ENCODE data around the gene SLC39A9.
"Not testable (repeated sequence)": the region's sequence is repeated elsewhere in the genome, so short reads cannot be mapped to it uniquely, and the experiment has no call there.

The SLC39A9 gene

DNA sequence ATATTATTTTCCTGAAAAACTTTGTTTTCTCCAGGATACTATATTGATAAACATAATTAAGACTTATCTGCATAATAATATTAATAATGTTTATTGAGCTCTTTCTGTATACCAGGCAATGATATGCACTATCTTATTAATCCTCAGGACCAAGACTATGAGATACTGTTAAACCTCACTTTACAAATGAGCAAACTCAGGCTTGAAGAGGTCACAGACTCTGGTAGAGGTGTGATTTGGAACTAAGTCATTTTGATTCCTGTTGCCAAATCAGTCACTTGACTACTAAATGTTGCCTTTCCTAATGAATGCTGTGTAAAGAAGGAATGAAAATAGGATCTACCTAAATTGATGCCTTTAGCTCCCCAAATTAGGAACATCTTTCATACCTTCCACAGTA, 7.3 kb downstream of the SLC39A9 start:
- intact Hi-C loops (cut with DNase I), result no loop called here

DNA sequence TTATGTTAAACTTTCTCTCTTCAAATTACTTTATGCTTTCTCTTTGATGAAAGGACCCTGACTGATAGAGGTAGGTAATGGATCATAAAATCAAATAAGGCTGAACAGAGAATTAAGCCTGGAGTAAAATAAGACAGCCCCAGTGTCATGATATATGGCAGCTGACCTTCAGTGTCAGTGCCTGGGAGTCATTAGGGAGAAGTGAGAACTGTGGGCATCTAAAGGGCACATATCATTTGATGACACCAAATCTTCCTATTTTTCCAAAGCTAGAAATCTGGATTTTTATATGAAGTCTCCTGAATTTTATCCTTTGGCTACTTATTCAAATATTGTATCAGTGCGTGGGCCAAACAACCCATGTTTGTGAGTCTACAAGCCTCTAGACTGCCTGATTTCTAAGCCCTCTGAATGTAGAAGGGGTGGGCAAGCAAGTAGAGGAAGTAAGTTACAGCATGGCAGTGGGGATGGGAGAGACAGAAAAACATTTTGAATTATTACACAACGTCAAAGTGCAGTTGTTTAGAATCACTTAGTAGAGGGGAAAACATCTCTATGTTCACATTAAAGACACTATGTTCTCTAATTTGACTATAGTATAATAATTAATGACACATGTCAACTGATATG, 10.0 kb downstream of the SLC39A9 start:
- no peak for DNase-seq
- intact Hi-C loops (cut with DNase I), result no loop called here

More for the DNA sequence above, 7.3 kb downstream of the SLC39A9 start:
- no peak for DNase-seq

DNA sequence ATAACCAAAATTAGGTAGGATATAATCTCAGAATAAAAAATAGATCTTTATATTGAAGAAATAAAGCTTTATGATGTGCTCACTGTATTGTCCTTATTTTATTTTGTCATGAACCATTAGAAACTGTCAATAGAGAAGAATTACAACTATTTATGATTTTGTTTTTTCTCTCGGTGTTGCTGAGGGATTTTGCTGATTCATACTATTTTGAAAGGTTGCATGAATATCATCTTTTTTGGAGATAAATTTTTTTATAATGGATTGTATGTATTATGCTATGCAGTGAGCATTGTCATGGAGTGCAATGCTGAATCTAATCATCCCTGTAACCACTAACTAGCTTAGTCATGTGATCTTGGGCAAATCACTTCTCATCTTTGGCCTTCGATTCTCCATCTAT, 15.0 kb downstream of the SLC39A9 start:
- no peak for DNase-seq
- intact Hi-C loops (cut with DNase I), result no loop called here

DNA sequence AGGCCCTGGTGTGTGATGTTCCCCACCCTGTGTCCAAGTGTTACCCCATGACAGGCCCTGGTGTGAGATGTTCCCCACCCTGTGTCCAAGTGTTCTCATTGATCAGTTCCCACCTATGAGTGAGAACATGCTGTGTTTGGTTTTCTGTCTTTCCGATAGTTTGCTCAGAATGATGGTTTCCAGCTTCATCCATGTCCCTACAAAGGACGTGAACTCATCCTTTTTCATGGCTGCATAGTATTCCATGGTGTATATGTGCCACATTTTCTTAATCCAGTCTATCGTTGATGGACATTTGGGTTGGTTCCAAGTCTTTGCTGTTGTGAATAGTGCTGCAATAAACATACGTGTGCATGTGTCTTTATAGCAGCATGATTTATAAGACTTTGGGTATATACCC, 17.6 kb downstream of the SLC39A9 start:
- DNase-seq; intact Hi-C loops (cut with DNase I): not testable (repeated sequence)

DNA sequence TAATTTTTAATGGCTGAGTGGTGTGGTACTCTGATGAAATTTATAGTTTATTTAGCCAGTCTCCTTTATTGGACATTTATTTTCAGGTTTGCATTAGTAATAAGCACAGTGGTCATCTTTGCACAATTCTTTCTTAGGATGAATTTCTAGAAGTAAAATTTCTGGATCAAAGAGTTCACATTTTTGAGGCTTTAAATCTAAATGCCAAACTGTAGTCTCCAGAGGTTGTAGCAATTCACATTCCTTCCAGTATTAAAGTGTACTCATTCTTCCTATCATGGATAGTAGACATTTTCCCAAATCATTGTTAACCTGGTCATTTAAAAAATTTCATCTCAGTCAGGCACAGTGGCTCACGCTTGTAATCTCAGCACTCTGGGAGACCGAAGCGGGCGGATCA, 24.8 kb downstream of the SLC39A9 start:
- DNase-seq, result no peak
- intact Hi-C loops (cut with DNase I), result no loop called here

DNA sequence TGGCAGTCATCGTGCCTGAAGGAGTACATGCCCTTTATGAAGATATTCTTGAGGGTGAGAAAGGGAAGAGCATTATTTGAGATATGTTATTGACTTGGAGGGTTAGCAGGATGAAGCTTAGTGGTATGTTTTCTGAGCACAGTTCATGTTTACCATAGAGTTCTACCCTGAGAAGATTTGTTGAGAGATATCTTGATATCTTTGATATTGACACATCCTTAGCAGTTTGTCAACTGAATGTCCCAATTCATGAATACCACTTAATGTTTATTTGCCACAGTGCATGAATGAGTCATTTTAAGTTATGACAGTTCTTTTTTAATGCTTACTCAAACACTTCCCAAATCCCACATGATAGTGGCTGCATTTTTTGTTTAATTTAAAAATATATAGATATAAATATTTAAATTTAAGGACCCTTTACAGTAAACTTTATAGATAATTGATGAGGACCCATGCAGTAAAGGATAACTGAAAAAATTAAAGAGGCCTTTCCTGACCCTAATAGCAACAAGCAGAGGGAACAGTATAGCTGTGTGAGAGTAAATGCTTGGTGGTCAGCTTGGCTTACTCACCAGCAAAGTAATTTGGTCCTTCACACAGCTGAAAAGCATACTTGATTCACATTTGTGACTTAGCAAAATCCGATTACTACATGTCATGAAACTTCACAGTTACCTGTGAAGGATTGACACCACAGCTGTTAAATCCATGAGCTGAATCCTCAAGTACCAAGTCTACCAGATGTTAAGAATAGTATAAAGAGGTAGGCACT, 25.8 kb downstream of the SLC39A9 start:
- no peak for DNase-seq
- intact Hi-C loops (cut with DNase I), result no loop called here

DNA sequence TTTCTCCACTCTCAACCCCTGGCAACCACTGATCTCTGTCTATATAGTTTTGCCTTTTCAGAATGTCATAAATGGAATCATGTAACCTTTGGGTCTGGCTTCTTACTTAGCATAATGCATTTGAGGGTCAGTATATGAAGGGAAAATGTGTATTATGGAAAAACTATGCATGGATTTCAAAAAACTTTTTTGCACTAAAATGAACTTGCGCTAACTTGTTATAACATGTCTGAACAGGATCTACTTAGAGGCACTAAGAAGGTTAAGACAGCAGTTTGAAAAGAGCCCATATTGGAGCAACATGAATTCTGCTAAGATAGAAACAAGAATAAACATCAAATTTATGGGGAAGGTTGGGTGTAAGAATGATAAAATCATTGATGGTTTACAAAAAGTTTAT, 29.1 kb downstream of the SLC39A9 start:
- intact Hi-C loops (cut with DNase I), result no loop called here
- DNase-seq, result no peak

DNA sequence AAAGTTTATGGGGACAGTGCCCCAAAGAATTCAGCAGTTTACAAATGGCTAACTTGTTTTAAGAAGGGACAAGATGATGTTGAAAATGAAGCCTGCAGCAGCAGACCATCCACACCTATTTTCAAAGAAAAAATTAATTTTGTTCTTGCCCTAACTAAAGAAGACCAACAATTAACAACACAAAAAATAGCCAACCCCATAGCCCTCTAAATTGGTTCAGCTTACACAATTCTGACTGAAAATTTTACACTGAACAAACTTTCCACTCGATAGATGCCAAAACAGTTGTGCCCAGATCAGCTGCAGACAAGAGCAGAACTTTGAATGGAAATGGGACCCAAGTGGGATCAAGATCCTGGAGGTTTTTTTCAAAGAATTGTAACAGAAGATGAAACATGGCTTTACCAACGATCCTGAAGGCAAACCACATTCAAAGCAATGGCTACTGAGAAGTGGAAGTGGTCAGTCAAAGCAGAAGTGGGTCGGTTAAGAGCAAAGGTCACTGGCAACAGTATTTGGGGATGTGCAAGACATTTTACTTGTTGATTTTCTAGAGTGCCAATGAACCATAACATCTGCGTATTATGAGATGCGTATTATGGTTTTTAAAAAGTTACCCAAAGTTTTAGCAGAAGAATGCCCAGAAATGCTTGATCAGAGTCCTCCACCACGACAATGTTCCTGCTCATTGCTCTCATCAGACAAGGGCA, 30.0 kb downstream of the SLC39A9 start:
- intact Hi-C loops (cut with DNase I), result no loop called here
- DNase-seq, result peak in 2 of 42 donors; percentile 2 to 9

DNA sequence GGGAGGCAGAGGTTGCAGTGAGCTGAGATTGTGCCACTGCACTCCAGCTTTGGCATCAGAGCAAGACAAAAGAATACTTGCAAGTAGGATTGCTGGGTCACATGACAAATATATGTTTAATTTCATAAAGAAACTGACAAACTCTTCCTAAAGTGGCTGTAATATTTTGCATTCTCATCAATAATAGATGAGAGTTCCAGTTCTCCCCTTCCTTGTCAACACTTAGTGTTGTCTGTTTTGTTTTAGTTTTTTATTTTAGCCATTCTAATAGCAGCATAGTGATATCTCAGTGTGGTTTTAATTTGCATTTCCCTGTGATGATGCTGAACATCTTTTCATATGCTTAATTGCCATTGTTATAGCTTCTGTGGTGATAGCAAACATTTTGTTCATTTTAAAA, 31.2 kb downstream of the SLC39A9 start:
- no peak for DNase-seq
- intact Hi-C loops (cut with DNase I), result no loop called here

DNA sequence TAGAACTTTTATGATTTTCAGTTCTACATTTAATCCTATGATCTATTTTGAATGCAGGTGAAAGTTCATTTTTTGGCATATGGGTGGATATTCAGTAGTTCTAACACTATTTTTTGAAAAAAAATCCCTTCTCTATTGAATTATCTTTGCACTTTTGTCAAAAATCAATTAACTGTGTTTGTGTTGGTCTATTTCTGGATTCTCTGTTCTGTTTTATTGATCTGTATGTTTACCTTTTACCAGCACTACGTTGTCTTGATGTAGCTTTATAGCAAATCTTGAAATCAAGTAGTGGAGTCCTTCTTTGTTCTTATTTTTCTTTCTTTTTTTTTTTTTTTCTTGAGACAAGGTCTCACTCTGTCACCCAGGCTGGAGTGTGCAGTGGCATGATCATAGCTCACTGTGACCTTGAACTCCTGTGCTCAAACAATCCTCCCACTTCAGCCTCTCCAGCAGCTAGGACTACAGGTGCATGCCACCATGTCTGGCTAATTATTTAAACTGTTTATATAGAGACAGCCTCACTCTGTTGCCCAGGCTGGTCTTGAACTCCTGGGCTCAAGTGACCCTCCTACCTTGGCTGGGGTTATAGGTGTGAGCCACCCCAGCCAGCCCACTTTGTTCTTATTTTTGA, 31.9 kb downstream of the SLC39A9 start:
- no peak for DNase-seq
- intact Hi-C loops (cut with DNase I), result no loop called here

DNA sequence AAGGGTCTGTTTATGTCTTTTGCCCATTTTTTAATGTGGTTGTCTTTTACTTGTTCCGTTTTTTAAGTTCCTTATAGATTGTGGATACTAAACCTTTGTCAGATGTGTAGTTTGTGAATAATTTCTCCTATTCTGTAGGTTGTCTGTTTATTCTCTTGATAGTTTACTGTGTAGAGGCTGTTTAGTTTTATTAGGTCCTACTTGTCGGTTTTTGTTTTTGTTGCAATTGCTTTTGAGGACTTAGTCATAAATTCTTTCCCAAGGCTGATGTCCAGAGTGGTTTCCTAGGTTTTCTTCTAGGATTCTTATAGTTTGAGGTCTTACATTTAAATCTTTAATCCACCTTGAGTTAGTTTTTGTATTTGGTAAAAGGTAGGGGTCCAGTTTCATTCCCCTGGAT, 33.9 kb downstream of the SLC39A9 start:
- intact Hi-C loops (cut with DNase I), result no loop called here
- no peak for DNase-seq

DNA sequence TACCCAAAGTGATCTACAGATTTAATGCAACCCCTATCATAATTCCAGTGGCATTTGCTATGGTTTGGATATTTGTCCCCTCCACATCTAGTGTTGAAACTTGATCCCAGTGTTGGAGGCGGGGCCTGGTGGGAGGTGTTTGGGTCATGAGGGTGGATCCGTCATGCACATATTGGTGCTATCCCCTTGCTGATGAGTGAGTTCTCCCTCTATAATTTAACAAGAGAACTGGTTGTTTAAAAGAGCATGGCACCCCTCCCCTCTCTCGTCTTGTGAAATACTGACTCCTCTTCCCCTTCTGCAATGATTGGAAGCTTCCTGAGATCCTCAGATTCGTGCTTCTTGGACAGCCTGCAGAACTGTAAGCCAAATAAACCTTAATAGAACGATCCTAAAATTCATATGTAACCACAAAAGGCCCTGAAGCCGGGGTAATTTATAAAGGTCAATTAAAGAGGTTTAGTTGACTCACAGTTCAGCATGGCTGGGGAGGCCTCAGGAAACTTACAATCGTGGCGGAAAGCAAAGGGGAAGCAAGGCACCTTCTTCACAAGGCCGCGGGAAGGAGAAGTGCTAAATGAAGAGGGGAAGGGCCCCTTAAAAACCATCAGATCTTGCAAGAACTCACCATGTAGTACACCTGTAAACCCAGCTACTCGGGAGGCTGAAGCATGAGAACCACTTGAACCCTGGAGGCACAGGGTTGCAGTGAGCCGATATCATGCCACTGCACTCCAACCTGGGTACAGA, 41.2 kb downstream of the SLC39A9 start:
- no peak for DNase-seq
- intact Hi-C loops (cut with DNase I), result no loop called here

DNA sequence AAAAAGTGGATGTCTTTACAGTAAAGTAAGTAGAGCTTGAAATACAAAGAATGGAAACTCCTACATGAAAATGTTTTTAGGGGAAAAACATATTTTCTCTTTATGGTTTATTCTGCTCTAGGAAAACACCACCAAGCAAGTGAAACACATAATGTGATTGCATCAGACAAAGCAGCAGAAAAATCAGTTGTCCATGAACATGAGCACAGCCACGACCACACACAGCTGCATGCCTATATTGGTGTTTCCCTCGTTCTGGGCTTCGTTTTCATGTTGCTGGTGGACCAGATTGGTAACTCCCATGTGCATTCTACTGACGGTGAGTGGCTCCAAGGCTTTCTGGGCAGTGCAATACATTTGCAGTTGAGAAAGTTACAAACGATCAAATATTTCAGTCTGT, 43.5 kb downstream of the SLC39A9 start:
- DNase-seq, result no peak
- intact Hi-C loops (cut with DNase I), result no loop called here

DNA sequence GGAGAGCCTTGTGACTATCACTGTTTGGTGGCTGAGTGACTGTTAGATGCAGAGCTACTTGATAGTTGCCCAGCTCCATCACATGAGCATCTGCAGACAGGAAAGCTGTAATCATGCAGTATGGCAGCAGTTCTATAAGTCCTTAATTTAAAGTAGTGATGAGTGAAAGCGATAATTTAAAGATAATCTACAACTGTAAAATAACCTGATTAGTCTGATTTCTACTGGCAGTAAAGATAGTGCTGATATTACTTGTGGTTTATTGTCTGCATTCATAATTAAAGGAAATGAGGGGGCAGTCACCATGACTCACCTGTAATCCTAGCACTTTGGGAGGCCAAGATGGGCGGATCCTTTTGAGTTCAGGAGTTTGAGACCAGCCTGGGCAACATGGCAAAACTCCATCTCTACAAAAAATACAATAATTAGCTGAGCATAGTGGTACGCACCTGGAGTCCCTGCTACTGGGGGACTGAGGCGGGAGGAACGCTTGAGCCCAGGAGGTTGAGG, 44.9 kb downstream of the SLC39A9 start:
- DNase-seq, result no peak
- intact Hi-C loops (cut with DNase I), result no loop called here

DNA sequence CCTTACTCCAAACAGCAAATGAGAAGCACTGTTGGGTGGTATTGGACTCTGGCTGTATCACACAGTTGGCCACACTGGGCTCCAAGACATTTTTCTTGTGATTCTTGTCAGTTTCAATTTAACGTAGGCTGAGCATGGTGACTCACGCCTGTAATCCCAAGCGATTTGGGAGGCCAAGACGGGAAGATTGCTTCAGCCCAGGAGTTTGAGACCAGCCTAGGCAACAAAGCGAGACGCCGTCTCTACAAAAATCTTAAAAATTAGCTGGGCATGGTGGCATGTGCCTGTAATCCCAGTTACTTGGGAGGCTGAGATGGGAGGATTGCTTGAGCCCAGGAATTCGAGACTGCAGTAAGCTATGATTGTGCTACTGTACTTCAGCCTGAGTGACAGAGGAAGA, 50.7 kb downstream of the SLC39A9 start:
- intact Hi-C loops (cut with DNase I), result no loop called here
- DNase-seq, result no peak

DNA sequence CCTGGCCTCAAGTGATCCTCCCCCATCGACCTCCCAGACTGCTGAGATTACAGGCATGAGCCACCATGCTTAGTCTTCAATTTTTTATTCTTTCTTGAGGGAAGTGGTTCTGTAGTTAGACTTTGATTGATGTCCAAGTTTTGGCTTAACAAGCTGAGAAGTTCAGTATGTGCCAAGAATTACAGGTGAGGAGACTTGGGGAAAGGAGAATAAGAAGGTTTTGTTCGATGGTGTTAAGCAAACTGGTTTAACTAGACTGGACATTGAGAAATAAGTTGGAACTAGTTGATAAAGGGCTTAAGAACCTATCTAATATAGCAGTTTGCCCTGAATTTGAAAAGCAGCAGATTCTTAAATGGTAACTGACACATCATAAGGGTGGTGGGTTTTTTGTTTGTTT, 53.4 kb downstream of the SLC39A9 start:
- intact Hi-C loops (cut with DNase I), result no loop called here
- DNase-seq, result no peak

DNA sequence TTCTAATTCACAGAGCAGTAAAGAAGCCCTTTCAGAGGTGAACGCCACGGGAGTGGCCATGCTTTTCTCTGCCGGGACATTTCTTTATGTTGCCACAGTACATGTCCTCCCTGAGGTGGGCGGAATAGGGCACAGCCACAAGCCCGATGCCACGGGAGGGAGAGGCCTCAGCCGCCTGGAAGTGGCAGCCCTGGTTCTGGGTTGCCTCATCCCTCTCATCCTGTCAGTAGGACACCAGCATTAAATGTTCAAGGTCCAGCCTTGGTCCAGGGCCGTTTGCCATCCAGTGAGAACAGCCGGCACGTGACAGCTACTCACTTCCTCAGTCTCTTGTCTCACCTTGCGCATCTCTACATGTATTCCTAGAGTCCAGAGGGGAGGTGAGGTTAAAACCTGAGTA, 59.9 kb downstream of the SLC39A9 start:
- intact Hi-C loops (cut with DNase I), result no loop called here
- no peak for DNase-seq

DNA sequence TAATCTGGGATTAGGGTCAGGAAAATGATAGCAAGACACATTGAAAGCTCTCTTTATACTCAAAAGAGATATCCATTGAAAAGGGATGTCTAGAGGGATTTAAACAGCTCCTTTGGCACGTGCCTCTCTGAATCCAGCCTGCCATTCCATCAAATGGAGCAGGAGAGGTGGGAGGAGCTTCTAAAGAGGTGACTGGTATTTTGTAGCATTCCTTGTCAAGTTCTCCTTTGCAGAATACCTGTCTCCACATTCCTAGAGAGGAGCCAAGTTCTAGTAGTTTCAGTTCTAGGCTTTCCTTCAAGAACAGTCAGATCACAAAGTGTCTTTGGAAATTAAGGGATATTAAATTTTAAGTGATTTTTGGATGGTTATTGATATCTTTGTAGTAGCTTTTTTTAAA, 60.6 kb downstream of the SLC39A9 start:
- intact Hi-C loops (cut with DNase I), result no loop called here
- DNase-seq, result no peak

DNA sequence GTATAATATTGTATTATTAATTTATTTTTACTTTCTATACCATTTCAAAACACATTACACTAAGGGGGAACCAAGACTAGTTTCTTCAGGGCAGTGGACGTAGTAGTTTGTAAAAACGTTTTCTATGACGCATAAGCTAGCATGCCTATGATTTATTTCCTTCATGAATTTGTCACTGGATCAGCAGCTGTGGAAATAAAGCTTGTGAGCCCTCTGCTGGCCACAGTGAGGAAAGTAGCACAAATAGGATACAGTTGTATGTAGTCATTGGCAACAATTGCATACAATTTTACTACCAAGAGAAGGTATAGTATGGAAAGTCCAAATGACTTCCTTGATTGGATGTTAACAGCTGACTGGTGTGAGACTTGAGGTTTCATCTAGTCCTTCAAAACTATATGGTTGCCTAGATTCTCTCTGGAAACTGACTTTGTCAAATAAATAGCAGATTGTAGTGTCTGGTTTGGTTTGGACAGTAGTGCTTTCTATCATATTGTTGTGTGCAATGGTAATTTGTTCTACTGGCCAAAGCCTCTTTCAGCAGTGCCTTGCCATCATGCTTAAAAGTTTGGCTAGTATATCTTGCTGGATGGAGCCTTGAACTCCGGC, 61.7 kb downstream of the SLC39A9 start:
- intact Hi-C loops (cut with DNase I), result loop anchor here (2.0 kb wide), 1 partner anchor 217 kb away; no protein-coding TSS in a partner anchor
- peak; percentile 16 to 84 (median 66) for DNase-seq

Measured in head of caudate nucleus (tissue), 42 donors.